UCSD-AML1 (cell line): Measurements from ENCODE around the gene ARAP2.
"Not testable (repeated sequence)": the region's sequence is repeated elsewhere in the genome, so short reads cannot be mapped to it uniquely, and the experiment has no call there.

Source experiments
- DNase-seq: peaks from one replicate; lab custom pipeline; 2025; ENCODE audit not compliant: unreplicated experiment; lab: John Stamatoyannopoulos, UW

Gene ARAP2

GRCh38 chr4:36187723-36188333 lies 56.5 kb downstream of the ARAP2 start:
- DNase-seq = no peak

- DNase-seq = no peak
Observed at GRCh38 chr4:36183665-36184393, 60.5 kb downstream of the ARAP2 start.

GRCh38 chr4:36183232-36183631 lies 61.1 kb downstream of the ARAP2 start:
- no peak for DNase-seq

GRCh38 chr4:36182315-36182714 lies 62.0 kb downstream of the ARAP2 start:
- DNase-seq = not testable (repeated sequence)

GRCh38 chr4:36180206-36180605 lies 64.1 kb downstream of the ARAP2 start:
- DNase-seq = no peak

GRCh38 chr4:36178484-36178883 lies 65.8 kb downstream of the ARAP2 start:
- no peak for DNase-seq

- DNase-seq = no peak
Observed at GRCh38 chr4:36177946-36178345, 66.4 kb downstream of the ARAP2 start.

GRCh38 chr4:36174570-36174969 lies 69.7 kb downstream of the ARAP2 start:
- DNase-seq = no peak

GRCh38 chr4:36173905-36174304 lies 70.4 kb downstream of the ARAP2 start:
- DNase-seq = no peak

- DNase-seq = no peak
Observed at GRCh38 chr4:36172656-36173055, 71.7 kb downstream of the ARAP2 start.

GRCh38 chr4:36168127-36168878 lies 76.0 kb downstream of the ARAP2 start:
- DNase-seq = no peak

GRCh38 chr4:36165631-36166005 lies 78.7 kb downstream of the ARAP2 start:
- no peak for DNase-seq

GRCh38 chr4:36164900-36165630 lies 79.2 kb downstream of the ARAP2 start:
- no peak for DNase-seq

GRCh38 chr4:36163198-36163597 lies 81.1 kb downstream of the ARAP2 start:
- no peak for DNase-seq

- no peak for DNase-seq
Observed at GRCh38 chr4:36159208-36159607, 85.1 kb downstream of the ARAP2 start.

- no peak for DNase-seq
Observed at GRCh38 chr4:36152735-36153134, 91.6 kb downstream of the ARAP2 start.

GRCh38 chr4:36142504-36142903 lies 101.8 kb downstream of the ARAP2 start:
- DNase-seq = no peak

GRCh38 chr4:36141186-36141585 lies 103.1 kb downstream of the ARAP2 start:
- DNase-seq = no peak

GRCh38 chr4:36140421-36140820 lies 103.9 kb downstream of the ARAP2 start:
- no peak for DNase-seq

- DNase-seq = no peak
Observed at GRCh38 chr4:36138220-36138619, 106.1 kb downstream of the ARAP2 start.

- no peak for DNase-seq
Observed at GRCh38 chr4:36137336-36137735, 107.0 kb downstream of the ARAP2 start.
